Spleen (tissue), 11 donors: ENCODE results near the gene AIM2. TPM values are rescaled to one million over a fixed set of nuclear protein-coding genes. Genes with fewer than 3 reads are reported as not detected.

Experiments used
- DNase-seq: peaks from one replicate; pipeline ENCODE4 v3.0.0-alpha.2; 2020
- H3K27ac ChIP-seq, 8 donors: fragments of 200-600 bp; sonication (generic) in 7 of 8; 1 replicate in 4 of 8; 2 replicates in 4 of 8; pipeline versions ENCODE4 v1.5.0 to v1.8.0; 2016 to 2021; ENCODE audit warnings: inconsistent platforms in 4 of 8, mild to moderate bottlenecking in 4 of 8, moderate library complexity in 1 of 8
- H3K27me3 ChIP-seq, 7 donors: fragments of 200-600 bp; sonication (generic) in 6 of 7; replicated peaks in 1 of 7; 1 replicate in 4 of 7; 2 replicates in 3 of 7; pipeline versions ENCODE4 v1.5.0 to v1.8.0; 2016 to 2021; ENCODE audit warnings: inconsistent platforms in 3 of 7, mild to moderate bottlenecking in 1 of 7
- H3K36me3 ChIP-seq, 6 donors: fragments of 200-600 bp; sonication (generic) in 5 of 6; 1 replicate in 4 of 6; 2 replicates in 2 of 6; pipeline versions ENCODE4 v1.5.0 to v1.8.0; 2016 to 2021; ENCODE audit warnings: inconsistent platforms in 2 of 6
- H3K4me1 ChIP-seq, 6 donors: fragments of 200-600 bp; sonication (generic) in 5 of 6; 1 replicate in 3 of 6; 2 replicates in 3 of 6; pipeline versions ENCODE4 v1.5.0 to v1.8.0; 2016 to 2021; ENCODE audit warnings: inconsistent platforms in 3 of 6
- H3K4me3 ChIP-seq, 8 donors: fragments of 200-600 bp; sonication (generic) in 7 of 8; 1 replicate in 4 of 8; 2 replicates in 4 of 8; pipeline versions ENCODE4 v1.5.0 to v1.8.0; 2016 to 2021; ENCODE audit warnings: inconsistent platforms in 4 of 8, mild to moderate bottlenecking in 4 of 8, moderate library complexity in 2 of 8
- H3K9me3 ChIP-seq, 8 donors: fragments of 200-600 bp; sonication (generic) in 7 of 8; 1 replicate in 4 of 8; 2 replicates in 4 of 8; pipeline versions ENCODE4 v1.5.0 to v1.8.0; 2016 to 2021; ENCODE audit warnings: inconsistent platforms in 4 of 8
- POLR2A ChIP-seq, 3 donors: fragments of 450-650 bp; IDR thresholded peaks; one replicate each; pipeline ENCODE4 v1.5.1; 2017; ENCODE audit warnings: antibody characterized with exemption in 3 of 3, mild to moderate bottlenecking in 1 of 3
- POLR2AphosphoS5 ChIP-seq, 3 donors: sonication (generic); formaldehyde crosslinking; IDR thresholded peaks; one replicate each; pipeline ENCODE4 v1.5.1; 2017; ENCODE audit warnings: antibody characterized with exemption in 3 of 3
- WGBS, 5 donors: extraction: QIAGEN DNeasy Blood & Tissue Kit in 3 of 5; methylation state at CpG; one replicate each; pipeline versions ENCODE4 v1.1.5 to v1.1.7; 2013 to 2018; 5-methylcytosine and 5-hydroxymethylcytosine counted together
- intact Hi-C: fragments of 100-400 bp; cut with DNase I; formaldehyde crosslinking; loops from one replicate; pipeline ENCODE4 v1.15.0; 2023; ENCODE audit warnings: low total_unique reads
- polyA plus RNA-seq, 3 donors: library from polyadenylated mRNA; stranded (reverse); fragments of 200-250 nt; gene quantifications; one replicate each; pipeline ENCODE4 v1.2.1, GENCODE V29; 2013
- total RNA-seq, 7 donors: library from RNA; depleted of rRNA in 3 of 7; stranded (reverse); fragments of >200 nt in 3 of 7; fragmentation: NEBNext Ultra II Directional in 4 of 7; extraction: Animal tissue kit (Norgen Biotek cat#: 25700) in 4 of 7; gene quantifications; one replicate each; pipeline versions ENCODE4 v1.1.0 to v1.2.1, GENCODE V29; 2016 to 2021
- TF ChIP-seq, protein P1 (sequence below), 11 experiments: fragments of 200-600 bp in 7 of 11; fragments of 450-650 bp in 4 of 11; sonication (generic) in 4 of 11; IDR thresholded peaks in 8 of 11; conservative IDR thresholded peaks in 3 of 11; 1 replicate in 7 of 11; 2 replicates in 4 of 11; pipeline versions ENCODE4 v1.4.0 to v1.8.0; 2016 to 2021; ENCODE audit warnings: antibody characterized with exemption in 11 of 11, inconsistent platforms in 4 of 11, mild to moderate bottlenecking in 1 of 11
- donor health status: healthy with polysubstance abuse.
- donor health status: DM: no; HTN: no; CAD: no; lungs with moderate emphysema.
- donor health status: DM: no; HTN: no; CAD: no.
- donor health status: Bipolar disorder and iron deficiency.
- donor health status: healthy.
- donor health status: DM: no; HTN: no; CAD: no.
- donor health status: DM: yes; HTN: yes; CAD: no.

Gene AIM2
- total and polyA plus RNA-seq, 10 donors = 26.2 to 73.9 (median 40.0) TPM

DNA sequence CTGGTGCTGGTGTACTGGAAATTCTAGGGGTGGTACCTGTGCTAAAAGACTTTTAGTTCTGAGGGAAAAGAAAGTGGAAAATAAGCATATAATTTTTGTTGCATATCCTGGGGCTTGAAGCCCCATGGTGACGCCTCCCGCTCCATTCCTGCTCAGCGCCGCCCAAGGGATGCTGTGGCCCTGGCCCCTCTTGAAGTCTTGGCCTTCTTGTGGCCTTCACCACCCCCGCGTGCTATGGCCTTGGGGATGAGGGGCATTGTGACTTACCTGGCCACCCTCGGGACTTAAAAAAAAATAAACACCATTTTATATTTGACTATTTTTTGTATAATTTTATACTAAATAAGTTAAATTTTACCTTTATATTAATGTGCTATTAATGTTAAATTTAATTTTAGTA, 51.5 kb downstream of the AIM2 start:
- Histone ChIP-seq H3K9me3 (peaks cover 0 to 12% (median 4%) of the 10 kb centered on the region in 8 donors), H3K27me3 (no peaks in the 10 kb centered on the region), H3K36me3 (peaks cover 0 to 99% (median 69%) of the 10 kb centered on the region in 6 donors), H3K27ac (no peak overlapping the region), H3K4me1 (peaks cover 3 to 99% (median 75%) of the 10 kb centered on the region in 6 donors), H3K4me3 (no peak overlapping the region)
- intact Hi-C loops = no loop called here
- peak in 2 of 3 donors; percentile 11 to 39 for TF ChIP-seq POLR2AphosphoS5 (IDR thresholded peaks at IDR 0.05)
- TF ChIP-seq, protein P1, sequence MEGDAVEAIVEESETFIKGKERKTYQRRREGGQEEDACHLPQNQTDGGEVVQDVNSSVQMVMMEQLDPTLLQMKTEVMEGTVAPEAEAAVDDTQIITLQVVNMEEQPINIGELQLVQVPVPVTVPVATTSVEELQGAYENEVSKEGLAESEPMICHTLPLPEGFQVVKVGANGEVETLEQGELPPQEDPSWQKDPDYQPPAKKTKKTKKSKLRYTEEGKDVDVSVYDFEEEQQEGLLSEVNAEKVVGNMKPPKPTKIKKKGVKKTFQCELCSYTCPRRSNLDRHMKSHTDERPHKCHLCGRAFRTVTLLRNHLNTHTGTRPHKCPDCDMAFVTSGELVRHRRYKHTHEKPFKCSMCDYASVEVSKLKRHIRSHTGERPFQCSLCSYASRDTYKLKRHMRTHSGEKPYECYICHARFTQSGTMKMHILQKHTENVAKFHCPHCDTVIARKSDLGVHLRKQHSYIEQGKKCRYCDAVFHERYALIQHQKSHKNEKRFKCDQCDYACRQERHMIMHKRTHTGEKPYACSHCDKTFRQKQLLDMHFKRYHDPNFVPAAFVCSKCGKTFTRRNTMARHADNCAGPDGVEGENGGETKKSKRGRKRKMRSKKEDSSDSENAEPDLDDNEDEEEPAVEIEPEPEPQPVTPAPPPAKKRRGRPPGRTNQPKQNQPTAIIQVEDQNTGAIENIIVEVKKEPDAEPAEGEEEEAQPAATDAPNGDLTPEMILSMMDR (IDR thresholded peaks at IDR 0.05 in 8 of 11, conservative IDR thresholded peaks at IDR 0.05 in 3 of 11) = no peak
- no peak for DNase-seq
- 89 to 94% (median 91%) methylated on average over 7 of the region's 7 CpGs for WGBS, 5 donors

DNA sequence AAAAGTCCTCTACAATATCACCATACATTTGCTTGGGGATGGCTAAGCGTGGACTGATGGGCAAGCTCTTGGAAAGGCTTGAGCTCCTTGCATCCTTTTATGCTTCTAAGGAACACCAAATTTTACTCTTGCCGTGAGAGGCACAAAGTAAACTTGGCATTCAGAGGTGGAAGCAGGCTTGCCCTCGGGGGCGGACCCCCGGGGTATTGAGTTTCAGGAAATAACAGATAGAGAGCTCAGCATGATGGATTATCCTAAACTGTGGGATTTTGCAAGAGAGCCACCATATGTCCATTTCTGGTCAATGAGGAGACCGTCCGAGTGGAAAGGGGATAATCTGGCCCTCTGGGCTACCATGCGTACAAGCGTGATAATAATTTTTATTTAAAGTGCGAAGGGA, 52.8 kb downstream of the AIM2 start:
- TF ChIP-seq POLR2A (IDR thresholded peaks at IDR 0.05) (no peak), POLR2AphosphoS5 (IDR thresholded peaks at IDR 0.05) (no peak)
- TF ChIP-seq, protein P1 (IDR thresholded peaks at IDR 0.05 in 8 of 11, conservative IDR thresholded peaks at IDR 0.05 in 3 of 11) = no peak
- no peak for DNase-seq
- no peaks in the 10 kb centered on the region for H3K27me3 ChIP-seq
- peak overlapping the region in 1 of 8 donors; percentile 52 for H3K27ac ChIP-seq
- H3K36me3 ChIP-seq = peaks cover 2 to 99% (median 68%) of the 10 kb centered on the region in 6 donors
- no peak overlapping the region for H3K4me3 ChIP-seq
- WGBS, 5 donors = 89 to 96% (median 93%) methylated on average over 10 of the region's 10 CpGs
- H3K4me1 ChIP-seq = peaks cover 3 to 100% (median 83%) of the 10 kb centered on the region in 6 donors
- intact Hi-C loops = no loop called here
- no peaks in the 10 kb centered on the region for H3K9me3 ChIP-seq

DNA sequence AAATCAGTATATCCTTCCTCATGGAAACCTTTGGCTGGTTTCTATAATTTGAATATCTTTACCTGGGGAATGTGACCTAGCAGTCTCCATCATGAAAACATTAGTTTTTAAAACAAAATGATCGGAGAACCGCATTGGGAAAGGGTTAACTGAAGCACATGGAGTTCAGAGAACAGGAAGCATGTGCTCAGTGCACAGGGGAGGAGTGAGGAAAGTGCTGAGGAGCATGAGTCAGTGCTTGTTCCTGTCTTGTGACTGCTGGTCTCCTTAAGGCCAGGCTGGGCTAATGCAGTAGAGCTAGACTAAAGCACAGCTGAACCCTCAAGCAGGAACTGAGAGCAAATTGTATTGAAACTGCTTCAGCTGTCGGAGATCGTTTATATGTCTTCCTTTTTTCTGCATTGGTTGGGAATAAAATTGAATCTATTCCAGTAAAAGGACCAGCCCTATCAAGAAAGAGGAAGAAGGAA, 61.1 kb downstream of the AIM2 start:
- Histone ChIP-seq H3K36me3 (peaks cover 9 to 71% (median 50%) of the 10 kb centered on the region in 6 donors), H3K27me3 (no peaks in the 10 kb centered on the region), H3K27ac (peak overlapping the region; percentile 20 to 96 (median 94)), H3K4me1 (peaks cover 50 to 92% (median 79%) of the 10 kb centered on the region in 6 donors), H3K9me3 (no peaks in the 10 kb centered on the region), H3K4me3 (peak overlapping the region in 7 of 8 donors; percentile 0 to 83 (median 21))
- DNase-seq = peak; percentile 85
- TF ChIP-seq, protein P1 (IDR thresholded peaks at IDR 0.05 in 8 of 11, conservative IDR thresholded peaks at IDR 0.05 in 3 of 11) = peak in 2 of 11 experiments; percentile 44 to 50
- TF ChIP-seq POLR2A (IDR thresholded peaks at IDR 0.05) (peak in 2 of 3 donors; percentile 31 to 45), POLR2AphosphoS5 (IDR thresholded peaks at IDR 0.05) (peak in 2 of 3 donors; percentile 47 to 96)
- WGBS, 5 donors = 7 to 16% (median 10%) methylated on average over 4 of the region's 4 CpGs
- intact Hi-C loops = loop anchor here (10.0 kb wide), 1 partner anchor 49 kb away; no protein-coding TSS in a partner anchor

DNA sequence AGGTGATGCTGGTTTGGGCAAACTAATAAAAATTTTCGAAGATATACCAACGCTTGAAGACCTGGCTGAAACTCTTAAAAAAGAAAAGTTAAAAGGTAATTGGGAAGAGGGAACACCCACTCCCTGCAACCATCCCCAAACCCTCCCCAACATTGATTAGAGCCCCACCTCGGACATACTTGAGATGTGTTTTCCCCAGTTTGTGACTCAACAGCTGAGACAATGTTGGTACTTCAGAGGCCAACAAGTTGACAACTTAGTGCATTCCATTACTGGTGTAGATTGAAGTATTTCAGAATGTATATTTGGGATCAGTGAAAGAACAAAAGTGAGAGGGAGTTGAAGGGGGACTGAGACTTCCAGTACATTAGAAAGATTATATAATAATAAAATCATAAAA, 61.7 kb downstream of the AIM2 start:
- Histone ChIP-seq H3K4me3 (peak overlapping the region in 5 of 8 donors; percentile 1 to 83 (median 63)), H3K27ac (peak overlapping the region in 7 of 8 donors; percentile 68 to 96 (median 94)), H3K4me1 (peaks cover 50 to 86% (median 73%) of the 10 kb centered on the region in 6 donors), H3K27me3 (no peaks in the 10 kb centered on the region), H3K36me3 (peaks cover 9 to 65% (median 44%) of the 10 kb centered on the region in 6 donors), H3K9me3 (no peaks in the 10 kb centered on the region)
- no peak for DNase-seq
- intact Hi-C loops = loop anchor here (10.0 kb wide), 1 partner anchor 50 kb away; no protein-coding TSS in a partner anchor
- 69 to 82% (median 78%) methylated on average over 3 of the region's 3 CpGs for WGBS, 5 donors
- TF ChIP-seq POLR2AphosphoS5 (IDR thresholded peaks at IDR 0.05) (no peak), POLR2A (IDR thresholded peaks at IDR 0.05) (no peak)
- TF ChIP-seq, protein P1 (IDR thresholded peaks at IDR 0.05 in 8 of 11, conservative IDR thresholded peaks at IDR 0.05 in 3 of 11) = no peak
